PC-9 (cell line): Measurements from ENCODE around the gene NUP210.

Experiments
- EZH2 ChIP-seq: fragments of 200-600 bp; sonication (generic); IDR thresholded peaks from 2 replicates; pipeline ENCODE4 v1.8.0; 2017; ENCODE audit warnings: antibody characterized with exemption, low read depth
- TF ChIP-seq, protein P1 (sequence below): fragments of 200-600 bp; sonication (generic); conservative IDR thresholded peaks from 2 replicates; pipeline ENCODE4 v1.6.1; 2017; ENCODE audit warnings: mixed run types, antibody characterized with exemption, mild to moderate bottlenecking, moderate library complexity

DNA sequence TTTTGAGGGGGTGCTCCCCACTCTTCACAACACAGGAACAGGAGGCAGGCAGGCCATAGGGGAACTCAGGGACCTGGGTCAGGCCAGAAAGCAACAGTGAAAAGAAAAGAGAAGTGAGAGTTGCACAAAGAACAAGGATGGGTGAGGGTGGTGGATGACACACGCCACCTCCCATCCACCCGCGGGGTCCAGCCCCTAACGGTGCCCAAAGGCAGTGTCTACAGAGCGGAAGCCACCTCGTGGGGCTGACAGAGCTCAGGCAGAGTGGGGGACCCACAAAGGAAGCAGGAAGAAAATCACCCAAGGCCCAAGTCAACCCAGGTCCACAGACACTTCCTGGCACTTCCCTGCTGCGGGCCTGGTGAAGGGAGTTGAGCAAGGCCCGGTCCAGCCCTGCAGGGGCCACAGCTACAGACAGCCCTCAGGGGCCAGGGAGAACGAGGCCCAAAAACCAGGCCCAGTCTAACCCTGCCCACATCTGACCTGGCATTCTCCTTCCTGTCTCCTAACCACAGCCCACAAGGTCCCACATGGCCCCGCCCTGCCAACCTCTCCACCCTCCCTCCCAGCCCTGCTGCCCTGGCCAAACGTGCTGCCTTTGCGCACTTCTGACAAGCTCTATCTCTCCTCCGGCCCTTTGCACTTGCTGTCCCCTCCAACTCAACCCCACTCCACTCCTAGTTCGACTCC, 5.9 kb downstream of the NUP210 start:
- TF ChIP-seq, protein P1, sequence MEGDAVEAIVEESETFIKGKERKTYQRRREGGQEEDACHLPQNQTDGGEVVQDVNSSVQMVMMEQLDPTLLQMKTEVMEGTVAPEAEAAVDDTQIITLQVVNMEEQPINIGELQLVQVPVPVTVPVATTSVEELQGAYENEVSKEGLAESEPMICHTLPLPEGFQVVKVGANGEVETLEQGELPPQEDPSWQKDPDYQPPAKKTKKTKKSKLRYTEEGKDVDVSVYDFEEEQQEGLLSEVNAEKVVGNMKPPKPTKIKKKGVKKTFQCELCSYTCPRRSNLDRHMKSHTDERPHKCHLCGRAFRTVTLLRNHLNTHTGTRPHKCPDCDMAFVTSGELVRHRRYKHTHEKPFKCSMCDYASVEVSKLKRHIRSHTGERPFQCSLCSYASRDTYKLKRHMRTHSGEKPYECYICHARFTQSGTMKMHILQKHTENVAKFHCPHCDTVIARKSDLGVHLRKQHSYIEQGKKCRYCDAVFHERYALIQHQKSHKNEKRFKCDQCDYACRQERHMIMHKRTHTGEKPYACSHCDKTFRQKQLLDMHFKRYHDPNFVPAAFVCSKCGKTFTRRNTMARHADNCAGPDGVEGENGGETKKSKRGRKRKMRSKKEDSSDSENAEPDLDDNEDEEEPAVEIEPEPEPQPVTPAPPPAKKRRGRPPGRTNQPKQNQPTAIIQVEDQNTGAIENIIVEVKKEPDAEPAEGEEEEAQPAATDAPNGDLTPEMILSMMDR, result no peak
- TF ChIP-seq EZH2, result no peak
